CD14-positive monocyte (primary cell): Measurements from ENCODE around the gene GKN1. TPM values are rescaled to one million over a fixed set of nuclear protein-coding genes. Genes with fewer than 3 reads are reported as not detected.

Experiments
- DNase-seq, 3 donors: peaks; one replicate each; pipeline ENCODE4 v3.0.0-alpha.2; 2011 to 2022
- H2AFZ ChIP-seq: 2 replicates; pipeline ENCODE4 v1.6.0; 2012; ENCODE audit warnings: mild to moderate bottlenecking, low read depth, low read length, inconsistent platforms; ENCODE audit not compliant: insufficient read depth, poor library complexity, severe bottlenecking
- H3K27ac ChIP-seq, 2 donors: 1 replicate in 1 of 2; 2 replicates in 1 of 2; pipeline ENCODE4 v1.5.1; 2012 to 2013; ENCODE audit warnings: low read length in 2 of 2, control low read depth in 1 of 2, inconsistent platforms in 1 of 2, low read depth in 1 of 2, mild to moderate bottlenecking in 1 of 2
- H3K27me3 ChIP-seq, 2 donors: one replicate each; pipeline versions ENCODE4 v1.6.0 to v1.6.1; 2011 to 2013; ENCODE audit warnings: low read length in 2 of 2; ENCODE audit not compliant: control insufficient read depth in 2 of 2, insufficient read depth in 2 of 2
- H3K36me3 ChIP-seq, 2 donors: replicated peaks in 1 of 2; 1 replicate in 1 of 2; 2 replicates in 1 of 2; pipeline versions ENCODE4 v1.5.1 to v1.6.1; 2012 to 2013; ENCODE audit warnings: low read length in 2 of 2, control low read depth in 1 of 2, inconsistent platforms in 1 of 2, mild to moderate bottlenecking in 1 of 2; ENCODE audit not compliant: insufficient read depth in 2 of 2, control insufficient read depth in 1 of 2
- H3K4me1 ChIP-seq, 2 donors: 1 replicate in 1 of 2; 2 replicates in 1 of 2; pipeline versions ENCODE4 v1.5.1 to v1.6.1; 2012 to 2013; ENCODE audit warnings: low read length in 2 of 2, control low read depth in 1 of 2, inconsistent platforms in 1 of 2, mild to moderate bottlenecking in 1 of 2, moderate library complexity in 1 of 2; ENCODE audit not compliant: insufficient read depth in 2 of 2, control insufficient read depth in 1 of 2
- H3K4me2 ChIP-seq: replicated peaks from 2 replicates; pipeline ENCODE3; 2012; ENCODE audit warnings: low read length, moderate library complexity, mild to moderate bottlenecking; ENCODE audit not compliant: poor library complexity, severe bottlenecking; ENCODE audit errors: extremely low read depth
- H3K4me3 ChIP-seq, 3 experiments: fragments of 200-600 bp in 1 of 3; sonication (generic) in 1 of 3; replicated peaks in 1 of 3; 1 replicate in 2 of 3; 2 replicates in 1 of 3; pipeline ENCODE4 v1.5.1; 2011 to 2013; ENCODE audit warnings: low read length in 3 of 3, mild to moderate bottlenecking in 3 of 3, control low read depth in 2 of 3, low read depth in 2 of 3, inconsistent platforms in 1 of 3, moderate library complexity in 1 of 3
- H3K79me2 ChIP-seq: 2 replicates; pipeline ENCODE4 v1.6.0; 2012; ENCODE audit warnings: mild to moderate bottlenecking, control low read depth, inconsistent platforms, low read length, moderate library complexity; ENCODE audit not compliant: insufficient read depth
- H3K9ac ChIP-seq: 2 replicates; pipeline ENCODE4 v1.6.0; 2017; ENCODE audit warnings: low read length, mild to moderate bottlenecking; ENCODE audit not compliant: insufficient read depth, poor library complexity, severe bottlenecking
- H3K9me3 ChIP-seq, 2 donors: replicated peaks in 1 of 2; 1 replicate in 1 of 2; 2 replicates in 1 of 2; pipeline versions ENCODE4 v1.5.1 to v1.6.1; 2012 to 2013; ENCODE audit warnings: low read length in 2 of 2, control low read depth in 1 of 2; ENCODE audit not compliant: control insufficient read depth in 1 of 2, insufficient read depth in 1 of 2
- H4K20me1 ChIP-seq: 2 replicates; pipeline ENCODE4 v1.6.0; 2012; ENCODE audit warnings: mild to moderate bottlenecking, low read length, control low read depth, moderate library complexity; ENCODE audit not compliant: insufficient read depth
- H3K27ac Mint-ChIP-seq, 7 donors: one replicate each; pipeline ENCODE4 v1.8.0; 2020; ENCODE audit warnings: mild to moderate bottlenecking in 7 of 7, mixed read lengths in 7 of 7, moderate library complexity in 6 of 7, inconsistent platforms in 2 of 7
- H3K27me3 Mint-ChIP-seq, 3 donors: one replicate each; pipeline ENCODE4 v1.8.0; 2021 to 2022; ENCODE audit warnings: low read depth in 3 of 3, mild to moderate bottlenecking in 3 of 3, mixed read lengths in 3 of 3, moderate library complexity in 3 of 3, inconsistent platforms in 1 of 3
- H3K36me3 Mint-ChIP-seq, 2 donors: one replicate each; pipeline ENCODE4 v1.8.0; 2020; ENCODE audit warnings: mixed read lengths in 2 of 2, inconsistent platforms in 1 of 2, mild to moderate bottlenecking in 1 of 2
- H3K4me1 Mint-ChIP-seq: one replicate; pipeline ENCODE4 v1.8.0; 2020; ENCODE audit warnings: mild to moderate bottlenecking, mixed read lengths
- H3K4me3 Mint-ChIP-seq, 2 donors: one replicate each; pipeline ENCODE4 v1.8.0; 2020; ENCODE audit warnings: mild to moderate bottlenecking in 2 of 2, mixed read lengths in 2 of 2, moderate library complexity in 1 of 2
- H3K9me3 Mint-ChIP-seq, 7 donors: one replicate each; pipeline ENCODE4 v1.8.0; 2020 to 2022; ENCODE audit warnings: mixed read lengths in 7 of 7, mild to moderate bottlenecking in 6 of 7, moderate library complexity in 6 of 7, inconsistent platforms in 2 of 7
- WGBS: methylation state at CpG from one replicate; pipeline ENCODE4 v1.1.5; 2013; ENCODE audit warnings: missing lambda C conversion rate; ENCODE audit not compliant: insufficient coverage; 5-methylcytosine and 5-hydroxymethylcytosine counted together
- intact Hi-C, 2 donors: fragments of 100-400 bp; cut with micrococcal nuclease; formaldehyde crosslinking; loops; one replicate each; pipeline versions ENCODE4 v1.15.0 to v1.15.1; 2023
- polyA minus RNA-seq: library from RNA; depleted of rRNA, polyadenylated mRNA; stranded (reverse); fragments of >200 nt; gene quantifications from 2 replicates; pipeline ENCODE4 v1.2.3, GENCODE V29; 2012
- polyA plus RNA-seq, 3 donors: library from polyadenylated mRNA; depleted of rRNA in 1 of 3; unstranded in 2 of 3; stranded (reverse) in 1 of 3; fragments of 300-500 nt in 2 of 3; fragments of >200 nt in 1 of 3; fragmentation: Illumina TruSeq in 2 of 3; gene quantifications; 1 replicate in 2 of 3; 2 replicates in 1 of 3; pipeline ENCODE4 v1.2.3, GENCODE V29; 2012 to 2021
- total RNA-seq, 12 experiments: library from RNA in 1 of 12; stranded (reverse) in 1 of 12; fragments of 120-200 nt in 1 of 12; gene quantifications; one replicate each; pipeline ENCODE4 v1.2.4 and lab custom pipeline; 2013 to 2026; ENCODE audit warnings: mixed read lengths in 6 of 12, inconsistent platforms in 1 of 12
- TF ChIP-seq, protein P1 (sequence below): fragments of 200-600 bp; IDR thresholded peaks from one replicate; pipeline ENCODE4 v1.8.0; 2022; ENCODE audit warnings: antibody characterized with exemption, mild to moderate bottlenecking

The GKN1 gene, protein sequence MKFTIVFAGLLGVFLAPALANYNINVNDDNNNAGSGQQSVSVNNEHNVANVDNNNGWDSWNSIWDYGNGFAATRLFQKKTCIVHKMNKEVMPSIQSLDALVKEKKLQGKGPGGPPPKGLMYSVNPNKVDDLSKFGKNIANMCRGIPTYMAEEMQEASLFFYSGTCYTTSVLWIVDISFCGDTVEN
- not detected for total RNA-seq (2013)
- polyA plus RNA-seq (not detected), polyA minus RNA-seq (not detected in 2 replicates), total RNA-seq (lab: John Stamatoyannopoulos, UW) (0 to 0.45 (median 0.03) reads per million in 11 experiments)

DNA sequence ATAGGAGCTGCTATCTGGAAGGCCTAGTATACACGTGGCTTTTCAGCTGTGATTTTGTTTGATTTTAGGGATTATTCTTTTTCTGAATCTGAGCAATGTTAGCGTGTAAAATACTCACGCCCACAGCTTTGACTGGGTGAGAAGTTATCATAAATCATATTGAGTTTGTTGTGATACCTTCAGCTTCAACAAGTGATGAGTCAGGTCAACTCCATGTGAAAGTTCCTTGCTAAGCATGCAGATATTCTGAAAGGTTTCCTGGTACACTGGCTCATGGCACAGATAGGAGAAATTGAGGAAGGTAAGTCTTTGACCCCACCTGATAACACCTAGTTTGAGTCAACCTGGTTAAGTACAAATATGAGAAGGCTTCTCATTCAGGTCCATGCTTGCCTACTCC, at the start of gene GKN1:
Gene GKN1 (plus strand): TSS at position 386 of the 400 bp plus-strand sequence. CDS start 42 bp downstream, outside the sequence.
- no peaks in the 10 kb centered on the region for H3K79me2 ChIP-seq
- no peaks in the 10 kb centered on the region for H3K9me3 ChIP-seq
- no peaks in the 10 kb centered on the region for H4K20me1 ChIP-seq
- no peak within 1 kb of the TSS for H3K27ac ChIP-seq
- H3K9ac ChIP-seq: no peak within 1 kb of the TSS
- intact Hi-C loops: no loop called here
- no peaks in the 10 kb centered on the region for H3K36me3 ChIP-seq
- TF ChIP-seq, protein P1, sequence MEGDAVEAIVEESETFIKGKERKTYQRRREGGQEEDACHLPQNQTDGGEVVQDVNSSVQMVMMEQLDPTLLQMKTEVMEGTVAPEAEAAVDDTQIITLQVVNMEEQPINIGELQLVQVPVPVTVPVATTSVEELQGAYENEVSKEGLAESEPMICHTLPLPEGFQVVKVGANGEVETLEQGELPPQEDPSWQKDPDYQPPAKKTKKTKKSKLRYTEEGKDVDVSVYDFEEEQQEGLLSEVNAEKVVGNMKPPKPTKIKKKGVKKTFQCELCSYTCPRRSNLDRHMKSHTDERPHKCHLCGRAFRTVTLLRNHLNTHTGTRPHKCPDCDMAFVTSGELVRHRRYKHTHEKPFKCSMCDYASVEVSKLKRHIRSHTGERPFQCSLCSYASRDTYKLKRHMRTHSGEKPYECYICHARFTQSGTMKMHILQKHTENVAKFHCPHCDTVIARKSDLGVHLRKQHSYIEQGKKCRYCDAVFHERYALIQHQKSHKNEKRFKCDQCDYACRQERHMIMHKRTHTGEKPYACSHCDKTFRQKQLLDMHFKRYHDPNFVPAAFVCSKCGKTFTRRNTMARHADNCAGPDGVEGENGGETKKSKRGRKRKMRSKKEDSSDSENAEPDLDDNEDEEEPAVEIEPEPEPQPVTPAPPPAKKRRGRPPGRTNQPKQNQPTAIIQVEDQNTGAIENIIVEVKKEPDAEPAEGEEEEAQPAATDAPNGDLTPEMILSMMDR: no peak
- peaks cover 0 to 1% (median 0%) of the 10 kb centered on the region in 7 donors for H3K9me3 Mint-ChIP-seq
- H3K27ac Mint-ChIP-seq: no peak within 1 kb of the TSS
- no peaks in the 10 kb centered on the region for H3K4me1 ChIP-seq
- no peak within 1 kb of the TSS for H3K4me3 ChIP-seq
- WGBS: no CpG with 5 or more reads among the region's 3 CpGs
- no peaks in the 10 kb centered on the region for H3K4me1 Mint-ChIP-seq
- peaks cover 0 to 5% (median 2%) of the 10 kb centered on the region in 3 donors for H3K27me3 Mint-ChIP-seq
- no peak within 1 kb of the TSS for H2AFZ ChIP-seq
- no peak within 1 kb of the TSS for H3K4me2 ChIP-seq
- H3K27me3 ChIP-seq: no peaks in the 10 kb centered on the region
- H3K36me3 Mint-ChIP-seq: no peaks in the 10 kb centered on the region
- no peak within 1 kb of the TSS for H3K4me3 Mint-ChIP-seq
- no peak for DNase-seq

DNA sequence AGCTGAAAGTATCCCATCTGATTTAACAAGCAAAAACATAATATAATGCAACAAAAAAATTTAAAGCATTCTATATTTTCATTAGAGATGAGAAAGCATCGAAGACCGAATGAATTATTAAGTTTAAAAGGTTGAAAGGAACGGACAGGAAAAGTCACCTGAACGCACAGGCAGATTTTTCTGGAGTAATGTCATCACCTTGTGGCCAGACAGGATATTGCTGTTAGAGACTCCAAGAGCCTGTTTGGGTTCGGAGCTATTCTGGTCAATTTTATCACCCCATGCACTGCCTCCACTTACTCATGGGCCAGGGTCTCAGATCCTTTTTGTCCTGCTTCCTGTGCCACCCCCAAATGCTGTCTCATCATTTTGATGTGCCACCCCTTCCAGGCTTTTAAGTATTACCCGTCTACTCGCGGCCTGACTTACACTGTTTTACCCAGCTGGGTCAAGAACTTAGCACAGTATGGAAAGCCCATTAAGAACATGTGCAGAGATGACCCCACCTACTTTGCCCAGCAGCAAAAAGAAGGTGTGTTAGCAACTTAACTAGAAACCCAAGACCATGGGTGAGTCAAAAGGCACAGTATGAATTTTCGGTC, 49.0 kb upstream of the GKN1 start:
- H3K27ac Mint-ChIP-seq: no peak overlapping the region
- WGBS: 30% methylated on average over 6 of the region's 9 CpGs

More for the DNA sequence above, 49.0 kb upstream of the GKN1 start:
- no peak overlapping the region for H3K9ac ChIP-seq
- Mint-ChIP-seq H3K9me3 (peaks cover 0 to 2% (median 0%) of the 10 kb centered on the region in 7 donors), H3K36me3 (no peaks in the 10 kb centered on the region), H3K27me3 (peaks cover 1 to 5% (median 3%) of the 10 kb centered on the region in 3 donors), H3K4me1 (peaks cover 3% of the 10 kb centered on the region), H3K4me3 (no peak overlapping the region)
- H3K9me3 ChIP-seq: no peaks in the 10 kb centered on the region
- TF ChIP-seq, protein P1: peak; percentile 97
- H3K79me2 ChIP-seq: no peaks in the 10 kb centered on the region
- intact Hi-C loops: loop anchor here (5.0 to 10.0 kb wide), 3 partner anchors 88 to 221 kb away; no protein-coding TSS in a partner anchor
- no peaks in the 10 kb centered on the region for H3K27me3 ChIP-seq
- no peak overlapping the region for H3K4me2 ChIP-seq
- H3K4me1 ChIP-seq: no peaks in the 10 kb centered on the region
- no peak overlapping the region for H3K27ac ChIP-seq
- H3K4me3 ChIP-seq: no peak overlapping the region
- no peaks in the 10 kb centered on the region for H3K36me3 ChIP-seq
- no peaks in the 10 kb centered on the region for H4K20me1 ChIP-seq
- DNase-seq: peak in 2 of 3 donors; percentile 53 to 56
- no peak overlapping the region for H2AFZ ChIP-seq
